Measurements from ENCODE around the gene SLC22A5.

Gene SLC22A5

GRCh38 chr5:132327252-132327955 is 42.1 kb upstream of the SLC22A5 start:
- Histone ChIP-seq H2AFZ (ENCODE audit: low read length) (no peak overlapping the region), H3F3A (ENCODE audit: insufficient read depth, low read length) (no peaks in the 10 kb centered on the region), H3K9ac (ENCODE audit: low read length) (no peak overlapping the region), H3K4me1 (ENCODE audit: insufficient read depth, low read length, severe bottlenecking) (no peaks in the 10 kb centered on the region), H3K79me2 (ENCODE audit: insufficient read depth, low read length) (no peaks in the 10 kb centered on the region), H4K20me1 (ENCODE audit: insufficient read depth, low read length) (no peaks in the 10 kb centered on the region), H3K36me3 (ENCODE audit: insufficient read depth, low read length) (no peaks in the 10 kb centered on the region), H3K9me3 (ENCODE audit: low read length) (no peaks in the 10 kb centered on the region), H3K27me3 (ENCODE audit: insufficient read depth, low read length) (no peaks in the 10 kb centered on the region), H3K4me3 (ENCODE audit: low read depth, low read length, poor library complexity, severe bottlenecking) (no peak overlapping the region), H3K9me2 (ENCODE audit: low read depth, low read length) (no peaks in the 10 kb centered on the region), H3K4me2 (ENCODE audit: low read length) (no peak overlapping the region), H3K27ac (ENCODE audit: low read depth, low read length, poor library complexity, severe bottlenecking) (no peak overlapping the region)
- TF ChIP-seq CTCF (IDR thresholded peaks at IDR 0.05; ENCODE audit: low read length) (no peak), EZH2 (IDR thresholded peaks at IDR 0.05; ENCODE audit: borderline replicate concordance, low read length) (no peak)

GRCh38 chr5:132334812-132335211 is 34.7 kb upstream of the SLC22A5 start:
- Histone ChIP-seq H3K79me2 (ENCODE audit: insufficient read depth, low read length) (no peaks in the 10 kb centered on the region), H3K27ac (ENCODE audit: low read depth, low read length, poor library complexity, severe bottlenecking) (no peak overlapping the region), H3K4me3 (ENCODE audit: low read depth, low read length, poor library complexity, severe bottlenecking) (no peak overlapping the region), H3K4me1 (ENCODE audit: insufficient read depth, low read length, severe bottlenecking) (no peaks in the 10 kb centered on the region), H2AFZ (ENCODE audit: low read length) (no peak overlapping the region), H3K27me3 (ENCODE audit: insufficient read depth, low read length) (no peaks in the 10 kb centered on the region), H3K36me3 (ENCODE audit: insufficient read depth, low read length) (no peaks in the 10 kb centered on the region), H3K4me2 (ENCODE audit: low read length) (no peak overlapping the region), H3F3A (ENCODE audit: insufficient read depth, low read length) (no peaks in the 10 kb centered on the region), H3K9ac (ENCODE audit: low read length) (no peak overlapping the region), H3K9me2 (ENCODE audit: low read depth, low read length) (no peaks in the 10 kb centered on the region), H3K9me3 (ENCODE audit: low read length) (no peaks in the 10 kb centered on the region), H4K20me1 (ENCODE audit: insufficient read depth, low read length) (no peaks in the 10 kb centered on the region)
- no peak for TF ChIP-seq EZH2 (IDR thresholded peaks at IDR 0.05; ENCODE audit: borderline replicate concordance, low read length)
- no peak for TF ChIP-seq CTCF (IDR thresholded peaks at IDR 0.05; ENCODE audit: low read length)

- no peak overlapping the region for H3K4me3 ChIP-seq (ENCODE audit: low read depth, low read length, poor library complexity, severe bottlenecking)
- no peaks in the 10 kb centered on the region for H3K27me3 ChIP-seq (ENCODE audit: insufficient read depth, low read length)
- H2AFZ ChIP-seq (ENCODE audit: low read length) = no peak overlapping the region
- H3K27ac ChIP-seq (ENCODE audit: low read depth, low read length, poor library complexity, severe bottlenecking) = no peak overlapping the region
- H3K79me2 ChIP-seq (ENCODE audit: insufficient read depth, low read length) = no peaks in the 10 kb centered on the region
- H3K4me1 ChIP-seq (ENCODE audit: insufficient read depth, low read length, severe bottlenecking) = no peaks in the 10 kb centered on the region
- H3K4me2 ChIP-seq (ENCODE audit: low read length) = no peak overlapping the region
- no peaks in the 10 kb centered on the region for H3F3A ChIP-seq (ENCODE audit: insufficient read depth, low read length)
- no peak for TF ChIP-seq CTCF (IDR thresholded peaks at IDR 0.05; ENCODE audit: low read length)
- no peak for TF ChIP-seq EZH2 (IDR thresholded peaks at IDR 0.05; ENCODE audit: borderline replicate concordance, low read length)
- no peaks in the 10 kb centered on the region for H3K36me3 ChIP-seq (ENCODE audit: insufficient read depth, low read length)
- H3K9ac ChIP-seq (ENCODE audit: low read length) = no peak overlapping the region
- no peaks in the 10 kb centered on the region for H4K20me1 ChIP-seq (ENCODE audit: insufficient read depth, low read length)
- no peaks in the 10 kb centered on the region for H3K9me2 ChIP-seq (ENCODE audit: low read depth, low read length)
- no peaks in the 10 kb centered on the region for H3K9me3 ChIP-seq (ENCODE audit: low read length)
Measured at GRCh38 chr5:132335402-132335801, 34.1 kb upstream of the SLC22A5 start.

Measured in OCI-LY1 (cell line).